Activated T-helper 1 cell treated with anti-CD3 and anti-CD28 coated beads, Interleukin-12 subunit alpha, Interleukin-12 subunit beta, Interleukin-2, Interleukin-4 antibody, amounts not matched to agents 30 ng/mL and 10 ng/mL and 1 ng/mL, durations not matched to agents 14 hours and 24 hours and 36 hours (primary cell): ENCODE measurements around the gene NOXRED1. TPM values are rescaled to one million over a fixed set of nuclear protein-coding genes. Genes with fewer than 3 reads are reported as not detected.

Experiments used
- DNase-seq: peaks from one replicate; pipeline ENCODE4 v3.0.0; 2021; ENCODE audit warnings: low spot score
- H3K27ac Mint-ChIP-seq: one replicate; pipeline ENCODE4 v1.8.0; 2021; ENCODE audit warnings: mild to moderate bottlenecking, mixed read lengths
- H3K27me3 Mint-ChIP-seq: one replicate; pipeline ENCODE4 v1.8.0; 2022; ENCODE audit warnings: mild to moderate bottlenecking, moderate library complexity, mixed read lengths; ENCODE audit not compliant: insufficient read depth
- H3K36me3 Mint-ChIP-seq: one replicate; pipeline ENCODE4 v1.8.0; 2021; ENCODE audit warnings: low read depth, mixed read lengths
- H3K4me1 Mint-ChIP-seq: one replicate; pipeline ENCODE4 v1.8.0; 2021; ENCODE audit warnings: low read depth, mixed read lengths
- H3K4me3 Mint-ChIP-seq: one replicate; pipeline ENCODE4 v1.8.0; 2021; ENCODE audit warnings: mild to moderate bottlenecking, moderate library complexity, mixed read lengths
- H3K9me3 Mint-ChIP-seq: one replicate; pipeline ENCODE4 v1.8.0; 2021; ENCODE audit warnings: mixed read lengths
- intact Hi-C: fragments of 100-400 bp; cut with micrococcal nuclease; formaldehyde crosslinking; loops from one replicate; pipeline ENCODE4 v1.15.1; 2024
- total RNA-seq: library from RNA; stranded (reverse); gene quantifications from 2 replicates; pipeline ENCODE4 v1.2.3, GENCODE V29; 2022

The NOXRED1 gene
- total RNA-seq, 1 donor from 2014 or later = 0.18 TPM

DNA sequence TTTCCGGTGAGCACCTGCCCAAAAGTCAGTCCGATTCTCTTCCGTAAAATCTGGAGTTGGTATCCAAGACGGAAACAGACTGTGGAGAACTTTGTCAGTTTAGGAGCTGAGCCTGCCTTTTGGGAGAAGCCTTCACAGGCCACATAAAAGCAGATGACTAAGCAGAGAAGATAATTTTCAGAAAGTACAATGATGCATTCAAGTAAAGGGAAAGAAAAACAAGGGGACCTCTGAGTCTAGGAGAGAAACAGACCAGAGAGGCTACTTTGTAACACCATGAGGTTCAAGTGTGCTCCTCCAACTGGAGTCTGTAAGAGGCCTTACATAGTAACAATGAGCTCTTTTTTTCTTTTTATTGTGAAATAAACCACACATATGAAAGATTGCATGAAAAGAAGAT is 67.5 kb downstream of the NOXRED1 start:
- intact Hi-C loops = no loop called here
- DNase-seq = no peak
- H3K27me3 Mint-ChIP-seq = no peaks in the 10 kb centered on the region
- peaks cover 4% of the 10 kb centered on the region for H3K4me1 Mint-ChIP-seq
- peaks cover 8% of the 10 kb centered on the region for H3K36me3 Mint-ChIP-seq
- no peak overlapping the region for H3K27ac Mint-ChIP-seq
- H3K4me3 Mint-ChIP-seq = no peak overlapping the region
- H3K9me3 Mint-ChIP-seq = no peaks in the 10 kb centered on the region

DNA sequence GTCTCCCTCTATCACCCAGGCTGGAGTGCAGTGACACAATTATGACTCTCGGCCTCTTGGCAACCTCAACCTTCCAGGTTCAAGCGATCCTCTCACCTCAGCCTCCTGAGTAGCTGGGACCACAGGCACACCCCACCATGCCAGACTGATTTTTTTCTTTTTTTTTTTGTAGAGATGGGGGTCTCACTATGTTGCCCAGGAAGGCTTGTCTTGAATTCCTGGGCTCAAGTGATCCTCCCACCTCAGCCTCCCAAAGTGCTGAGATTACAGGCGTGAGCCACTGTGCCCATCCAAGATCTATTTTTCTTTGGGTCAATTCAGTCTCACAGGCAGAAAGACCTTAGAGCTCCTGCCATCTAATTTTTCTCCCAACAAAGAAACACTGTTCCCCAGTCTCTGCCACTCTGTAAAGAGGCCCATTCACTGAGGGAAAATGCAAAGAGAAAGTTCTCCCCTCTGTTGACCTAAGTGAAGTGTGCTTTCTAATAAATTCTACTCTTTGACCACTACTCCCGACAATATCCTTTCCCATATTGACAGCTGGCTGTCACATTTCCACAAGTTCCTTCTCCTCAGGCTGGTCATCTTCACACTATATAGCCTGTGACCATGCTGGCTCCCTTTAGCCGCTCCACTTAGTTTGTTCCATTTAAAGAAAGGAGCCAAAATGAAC is 69.7 kb downstream of the NOXRED1 start:
- intact Hi-C loops = no loop called here
- no peak overlapping the region for H3K27ac Mint-ChIP-seq
- H3K27me3 Mint-ChIP-seq = no peaks in the 10 kb centered on the region
- peaks cover 4% of the 10 kb centered on the region for H3K4me1 Mint-ChIP-seq
- H3K9me3 Mint-ChIP-seq = no peaks in the 10 kb centered on the region
- H3K36me3 Mint-ChIP-seq = peaks cover 15% of the 10 kb centered on the region
- H3K4me3 Mint-ChIP-seq = no peak overlapping the region
- no peak for DNase-seq

DNA sequence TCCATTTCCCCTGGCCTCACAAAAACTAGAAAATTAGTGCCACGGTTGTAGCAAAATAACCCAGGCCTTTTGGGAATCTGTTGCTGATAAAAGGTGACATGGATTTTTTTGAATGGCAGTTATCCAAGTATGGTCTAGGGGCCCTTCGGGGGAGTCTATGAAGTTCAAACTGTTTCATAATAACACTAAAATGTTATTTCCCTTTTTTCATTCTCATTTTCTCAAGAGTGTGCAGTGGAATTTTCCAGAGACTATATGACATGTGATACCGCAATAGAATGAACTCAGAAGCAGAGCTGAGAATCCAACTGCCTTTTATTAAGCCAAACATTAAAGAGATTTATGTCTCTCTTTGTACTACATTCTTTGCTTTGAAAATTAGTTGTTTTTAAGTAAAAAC is 75.6 kb downstream of the NOXRED1 start:
- no peaks in the 10 kb centered on the region for H3K4me1 Mint-ChIP-seq
- DNase-seq = no peak
- intact Hi-C loops = no loop called here
- H3K36me3 Mint-ChIP-seq = peaks cover 15% of the 10 kb centered on the region
- H3K27ac Mint-ChIP-seq = no peak overlapping the region
- H3K27me3 Mint-ChIP-seq = no peaks in the 10 kb centered on the region
- H3K4me3 Mint-ChIP-seq = no peak overlapping the region
- H3K9me3 Mint-ChIP-seq = no peaks in the 10 kb centered on the region

DNA sequence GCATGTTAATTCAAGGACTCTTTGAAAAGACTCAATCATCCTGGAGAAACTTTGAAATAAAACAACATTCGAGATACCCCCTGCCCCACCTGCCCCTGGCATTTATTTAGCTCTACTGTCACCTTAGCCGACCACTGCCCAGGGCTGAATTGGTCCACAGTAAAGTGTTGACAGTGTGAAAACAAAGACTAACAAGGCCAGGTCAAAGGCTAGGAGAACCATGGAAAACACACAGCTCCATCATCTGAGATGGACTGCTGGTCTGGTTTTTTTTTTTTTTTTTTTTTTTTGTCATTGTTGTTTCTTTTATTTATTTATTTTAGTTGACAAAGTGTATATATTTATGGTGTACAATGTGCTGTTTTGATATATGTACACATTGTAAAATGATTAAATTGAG is 76.8 kb downstream of the NOXRED1 start:
- Mint-ChIP-seq H3K36me3 (peaks cover 25% of the 10 kb centered on the region), H3K9me3 (no peaks in the 10 kb centered on the region), H3K27ac (no peak overlapping the region), H3K4me1 (no peaks in the 10 kb centered on the region), H3K27me3 (no peaks in the 10 kb centered on the region), H3K4me3 (no peak overlapping the region)
- DNase-seq = no peak
- intact Hi-C loops = no loop called here

DNA sequence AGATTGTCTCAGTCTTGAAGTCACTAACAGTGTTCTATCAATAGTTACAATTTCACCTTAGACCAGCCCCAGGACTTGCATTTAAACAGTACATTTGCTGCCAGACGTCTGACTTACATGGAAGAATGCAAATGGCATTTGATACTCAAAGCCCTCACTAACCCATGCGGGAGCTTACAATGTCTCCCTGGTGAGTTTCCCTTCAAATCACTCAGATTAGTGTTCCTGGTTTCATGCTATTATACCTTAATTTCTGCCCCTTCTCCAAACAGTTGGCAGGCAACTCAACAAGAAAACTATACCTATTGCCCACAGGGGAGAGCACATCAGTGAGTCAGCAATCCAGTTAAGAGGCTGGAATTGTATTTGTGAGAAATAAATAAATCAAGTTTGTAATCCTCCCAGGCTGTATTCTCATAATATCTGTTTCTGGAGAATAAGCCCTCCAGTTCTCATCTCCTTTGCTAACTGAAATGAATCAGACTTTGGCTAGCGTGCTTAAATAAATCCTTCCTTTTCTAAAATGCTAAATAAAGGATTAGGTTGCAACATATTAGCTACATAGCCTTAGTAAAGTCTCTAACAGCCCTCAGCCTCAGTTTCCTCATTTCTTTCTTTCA is 78.8 kb downstream of the NOXRED1 start:
- H3K4me1 Mint-ChIP-seq = no peaks in the 10 kb centered on the region
- peaks cover 27% of the 10 kb centered on the region for H3K36me3 Mint-ChIP-seq
- DNase-seq = no peak
- no peak overlapping the region for H3K4me3 Mint-ChIP-seq
- no peaks in the 10 kb centered on the region for H3K27me3 Mint-ChIP-seq
- intact Hi-C loops = no loop called here
- no peaks in the 10 kb centered on the region for H3K9me3 Mint-ChIP-seq
- no peak overlapping the region for H3K27ac Mint-ChIP-seq

Other genes with a start within 250 kb of the NOXRED1 start
- 1.6 TPM in 2 replicates for gene TMEM63C, start 241.7 kb downstream of the NOXRED1 start, total RNA-seq
- not detected in 2 replicates for gene NGB, start 152.3 kb downstream of the NOXRED1 start, total RNA-seq
- 20.5 and 22.1 TPM in 2 replicates for gene POMT2, start 102.6 kb downstream of the NOXRED1 start, total RNA-seq
- 5.3 and 7.0 TPM in 2 replicates for gene GSTZ1, start 102.5 kb downstream of the NOXRED1 start, total RNA-seq
- 28.1 and 28.4 TPM in 2 replicates for gene TMED8, start 46.4 kb downstream of the NOXRED1 start, total RNA-seq
- 0.29 and 1.1 TPM in 2 replicates for gene SAMD15, start 46.1 kb downstream of the NOXRED1 start, total RNA-seq
- gene VIPAS39, start 34.1 kb upstream of the NOXRED1 start, total RNA-seq = 17.3 and 18.7 TPM in 2 replicates
- 370 and 383 TPM in 2 replicates for gene AHSA1, start 34.6 kb upstream of the NOXRED1 start, total RNA-seq
- gene ISM2, start 75.3 kb upstream of the NOXRED1 start, total RNA-seq = 0.08 TPM in 1 of 2 replicates, not detected in the other
- gene SPTLC2, start 193.1 kb upstream of the NOXRED1 start, total RNA-seq = 29.9 and 31.9 TPM in 2 replicates